NCI-H2227 (cell line): ENCODE results near the gene PPA1.
A peak's percentile ranks its signal among the peaks of the same experiment; 100 is the strongest.
"Not testable (repeated sequence)": the region's sequence is repeated elsewhere in the genome, so short reads cannot be mapped to it uniquely, and the experiment has no call there.

ENCODE experiments used
- DNase-seq: peaks from one replicate; lab custom pipeline; 2025; ENCODE audit not compliant: unreplicated experiment; lab: John Stamatoyannopoulos, UW

Gene PPA1

DNA sequence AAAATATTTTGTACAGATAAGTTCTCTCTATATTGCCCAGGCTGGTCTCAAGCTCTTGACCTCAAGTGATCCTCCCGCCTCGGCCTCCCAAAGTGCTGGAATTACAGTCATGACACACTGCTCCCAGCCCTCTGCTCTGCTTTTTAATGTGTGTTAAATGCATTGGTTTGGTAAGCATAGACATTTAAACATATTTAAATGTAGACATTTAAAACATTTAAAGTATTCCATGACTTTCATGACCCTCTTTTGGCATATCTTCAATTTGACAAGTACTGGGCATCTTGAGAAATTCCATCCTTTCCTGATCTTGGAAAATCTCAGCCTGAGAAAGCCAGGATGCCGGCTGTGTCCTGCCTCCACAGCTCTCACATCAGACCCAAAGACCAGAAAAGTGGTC, 57.7 kb downstream of the PPA1 start:
- no peak for DNase-seq

- no peak for DNase-seq
Observed at GRCh38 chr10:70174058-70174741, 59.0 kb downstream of the PPA1 start.

DNA sequence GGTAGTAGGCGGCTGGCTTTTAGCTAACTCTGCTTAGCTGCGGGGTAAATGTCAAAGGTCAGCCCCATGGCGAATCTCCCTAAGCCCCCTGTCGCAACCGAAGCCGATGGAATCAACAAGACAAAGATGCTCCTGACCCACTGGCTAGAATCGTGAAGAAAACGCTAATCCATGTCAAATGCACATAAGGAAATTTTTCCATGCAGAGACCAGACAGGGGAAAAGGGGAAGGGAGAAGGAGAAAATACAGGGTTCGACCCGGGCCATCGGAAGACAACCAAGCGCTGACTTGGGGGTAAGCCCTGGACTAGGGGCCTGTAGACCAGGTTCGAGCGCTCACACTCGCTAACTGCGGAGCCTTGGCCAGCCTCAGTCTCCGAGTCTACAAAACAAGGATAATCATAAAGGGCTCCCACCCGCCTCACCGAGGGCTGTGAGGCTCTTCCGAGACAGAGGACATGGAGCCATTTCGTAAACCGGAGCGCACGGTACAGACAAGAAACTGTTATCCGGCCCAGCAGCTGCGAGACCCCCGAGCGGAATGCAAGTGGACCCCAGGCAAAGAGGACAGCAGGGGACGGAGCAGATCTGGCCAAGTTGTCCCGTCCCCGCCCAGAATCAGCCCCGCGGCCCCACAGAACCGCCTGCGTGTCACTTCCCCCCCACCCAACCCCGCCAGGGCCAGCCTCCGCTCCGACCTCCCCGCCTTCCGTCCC, 63.4 kb downstream of the PPA1 start:
- peak; percentile 31 for DNase-seq

DNA sequence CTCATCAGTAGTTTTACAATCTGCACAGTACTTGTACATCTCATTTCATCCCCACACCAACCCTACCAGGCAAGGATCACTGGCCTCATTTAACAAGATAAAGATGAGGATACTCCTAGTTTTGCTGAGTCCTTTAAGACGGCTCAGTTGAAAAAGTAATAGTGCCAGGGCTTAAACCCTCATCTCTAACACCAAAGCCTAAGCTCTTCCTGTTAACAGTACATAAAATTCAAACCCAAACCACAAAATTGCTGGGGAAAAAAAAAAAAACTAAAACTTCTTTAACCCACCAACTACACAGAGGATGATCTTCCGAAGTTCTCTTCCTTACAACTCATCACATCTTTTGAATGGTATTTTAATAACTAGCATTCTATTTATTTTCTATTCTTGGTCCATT, 64.2 kb downstream of the PPA1 start:
- DNase-seq = no peak

DNA sequence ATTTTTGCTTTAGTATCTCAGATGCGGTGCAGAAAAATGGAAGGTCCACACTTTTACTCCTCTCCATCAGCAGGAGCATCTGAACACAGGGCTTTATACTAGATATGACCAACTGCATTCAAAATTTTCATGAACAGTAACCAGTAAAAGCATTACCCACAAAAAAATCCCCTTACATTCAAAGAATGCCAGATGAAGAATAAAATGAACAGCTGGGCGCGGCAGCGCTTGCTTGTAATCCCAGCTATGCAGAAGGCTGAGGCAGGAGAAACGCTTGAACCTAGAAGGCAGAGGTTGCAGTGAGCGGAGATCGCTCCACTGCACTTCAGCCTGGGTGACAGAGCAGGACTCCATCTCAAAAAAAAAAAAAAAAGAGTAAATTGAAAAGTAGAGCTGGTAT, 66.0 kb downstream of the PPA1 start:
- DNase-seq = no peak

DNA sequence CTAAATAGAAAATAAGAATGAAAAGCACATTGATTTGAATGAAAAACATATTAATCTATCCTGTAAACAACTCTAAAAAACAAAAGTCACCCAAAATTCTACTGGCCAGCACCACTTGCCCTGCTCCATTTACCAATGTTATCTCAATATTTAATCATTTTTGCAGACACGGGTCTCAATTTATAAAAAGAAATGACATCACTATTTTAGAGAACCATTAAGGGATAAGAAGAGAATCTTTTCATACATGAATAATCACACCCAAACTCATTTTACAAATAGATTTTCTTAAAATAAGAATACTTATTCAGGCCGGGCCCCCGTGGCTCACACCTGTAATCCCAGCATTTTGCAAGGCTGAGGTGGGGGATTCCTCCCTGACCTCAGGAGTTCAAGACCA, 66.8 kb downstream of the PPA1 start:
- DNase-seq = no peak

DNA sequence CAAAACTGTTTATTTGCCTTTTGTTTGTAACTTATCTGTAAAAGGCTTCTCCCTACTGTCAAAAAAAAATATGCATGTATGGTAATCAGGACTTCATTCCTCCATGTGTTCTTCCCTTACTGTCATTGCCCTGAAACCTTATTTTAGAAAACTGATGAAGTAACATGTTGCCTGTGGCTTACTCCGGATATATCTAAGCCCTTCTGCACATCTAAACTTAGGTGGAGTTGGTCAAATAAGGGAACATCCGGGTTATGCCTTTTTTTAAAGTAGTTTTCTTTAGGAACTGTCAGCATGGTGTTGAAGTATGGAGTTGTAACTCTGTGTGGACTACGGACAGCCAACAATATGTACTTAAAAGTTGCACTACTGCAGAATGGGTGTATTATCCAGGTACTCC, 69.1 kb downstream of the PPA1 start:
- no peak for DNase-seq

GRCh38 chr10:70163448-70163847, 69.8 kb downstream of the PPA1 start:
- no peak for DNase-seq

GRCh38 chr10:70162892-70163201, 70.4 kb downstream of the PPA1 start:
- no peak for DNase-seq

GRCh38 chr10:70162151-70162891, 70.9 kb downstream of the PPA1 start:
- DNase-seq = no peak

- no peak for DNase-seq
Observed at GRCh38 chr10:70160798-70161197, 72.4 kb downstream of the PPA1 start.

DNA sequence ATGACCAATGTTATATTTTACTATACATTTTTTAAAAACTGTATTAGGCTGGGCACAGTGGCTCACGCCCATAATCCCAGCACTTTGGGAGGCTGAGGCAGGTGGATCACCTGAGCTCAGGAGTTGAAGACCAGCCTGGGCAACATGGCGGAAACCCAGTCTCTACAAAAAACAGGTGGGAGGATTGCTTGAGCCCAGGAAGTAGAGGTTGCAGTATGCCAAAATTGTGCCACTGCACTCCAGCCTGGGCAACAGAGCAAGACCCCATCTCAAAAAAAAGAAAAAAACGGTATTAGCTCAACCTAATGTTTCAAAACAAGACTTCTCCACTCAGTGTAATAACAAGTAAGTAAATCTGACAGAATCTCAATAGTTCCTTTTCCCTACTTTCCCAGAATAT, 73.9 kb downstream of the PPA1 start:
- not testable (repeated sequence) for DNase-seq

GRCh38 chr10:70158113-70158512, 75.1 kb downstream of the PPA1 start:
- no peak for DNase-seq

DNA sequence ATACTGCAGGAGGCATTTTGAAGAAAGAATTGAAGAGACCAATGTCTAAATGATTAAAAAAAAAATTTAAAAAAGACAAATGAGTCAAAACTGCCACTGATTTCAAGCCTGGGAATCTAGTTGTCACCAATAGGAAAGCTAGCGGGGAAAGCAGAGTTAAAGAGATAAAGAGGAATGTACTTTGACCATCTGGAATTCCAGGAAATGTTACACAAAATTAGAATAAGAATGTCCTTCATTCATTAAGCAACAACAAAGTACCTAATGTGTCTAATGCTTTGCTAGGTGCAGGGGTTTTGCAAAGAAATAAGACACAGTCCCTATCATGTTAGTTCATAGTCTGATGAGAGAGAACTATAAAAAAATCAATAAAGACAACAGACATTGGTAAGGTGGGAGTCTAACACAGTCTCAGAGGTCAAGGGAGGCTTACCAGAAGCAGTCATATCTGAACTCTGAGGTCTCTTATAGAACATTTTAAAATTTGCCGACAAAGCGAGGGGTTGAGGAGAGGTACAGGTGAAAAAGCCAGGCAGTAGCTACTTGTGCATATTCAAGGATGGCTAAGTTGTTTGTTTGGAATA, 77.9 kb downstream of the PPA1 start:
- no peak for DNase-seq
